ACC112 (cell line): ENCODE results near the gene FKBP11.

Experiments used
- H2AFZ ChIP-seq: fragments of 200-600 bp; sonication (generic); one replicate; pipeline ENCODE4 v1.6.0; 2017; ENCODE audit warnings: antibody characterized with exemption, low read length; ENCODE audit not compliant: unreplicated experiment
- H3K27ac ChIP-seq: fragments of 200-600 bp; sonication (generic); 2 replicates; pipeline ENCODE4 v1.5.1; 2014; ENCODE audit warnings: low read depth, mild to moderate bottlenecking, antibody characterized with exemption, low read length, moderate library complexity
- H3K27me3 ChIP-seq: fragments of 200-600 bp; sonication (generic); 2 replicates; pipeline ENCODE4 v1.6.1; 2014; ENCODE audit warnings: mild to moderate bottlenecking, antibody characterized with exemption, low read length, moderate library complexity, mixed read lengths; ENCODE audit not compliant: insufficient read depth
- H3K36me3 ChIP-seq: fragments of 200-600 bp; sonication (generic); 2 replicates; pipeline ENCODE4 v1.6.1; 2016; ENCODE audit warnings: mild to moderate bottlenecking, antibody characterized with exemption, low read length, moderate library complexity, mixed read lengths; ENCODE audit not compliant: insufficient read depth
- H3K4me1 ChIP-seq: fragments of 200-600 bp; sonication (generic); one replicate; pipeline ENCODE4 v1.6.1; 2016; ENCODE audit warnings: low read length, mixed read lengths; ENCODE audit not compliant: insufficient read depth, unreplicated experiment, control insufficient read depth
- H3K4me3 ChIP-seq: fragments of 200-600 bp; sonication (generic); 2 replicates; pipeline ENCODE4 v1.5.1; 2014; ENCODE audit warnings: mild to moderate bottlenecking, low read depth, low read length
- H3K79me2 ChIP-seq: fragments of 200-600 bp; sonication (generic); one replicate; pipeline ENCODE4 v1.6.0; 2016; ENCODE audit warnings: low read length; ENCODE audit not compliant: control insufficient read depth, unreplicated experiment, insufficient read depth

The FKBP11 gene

DNA sequence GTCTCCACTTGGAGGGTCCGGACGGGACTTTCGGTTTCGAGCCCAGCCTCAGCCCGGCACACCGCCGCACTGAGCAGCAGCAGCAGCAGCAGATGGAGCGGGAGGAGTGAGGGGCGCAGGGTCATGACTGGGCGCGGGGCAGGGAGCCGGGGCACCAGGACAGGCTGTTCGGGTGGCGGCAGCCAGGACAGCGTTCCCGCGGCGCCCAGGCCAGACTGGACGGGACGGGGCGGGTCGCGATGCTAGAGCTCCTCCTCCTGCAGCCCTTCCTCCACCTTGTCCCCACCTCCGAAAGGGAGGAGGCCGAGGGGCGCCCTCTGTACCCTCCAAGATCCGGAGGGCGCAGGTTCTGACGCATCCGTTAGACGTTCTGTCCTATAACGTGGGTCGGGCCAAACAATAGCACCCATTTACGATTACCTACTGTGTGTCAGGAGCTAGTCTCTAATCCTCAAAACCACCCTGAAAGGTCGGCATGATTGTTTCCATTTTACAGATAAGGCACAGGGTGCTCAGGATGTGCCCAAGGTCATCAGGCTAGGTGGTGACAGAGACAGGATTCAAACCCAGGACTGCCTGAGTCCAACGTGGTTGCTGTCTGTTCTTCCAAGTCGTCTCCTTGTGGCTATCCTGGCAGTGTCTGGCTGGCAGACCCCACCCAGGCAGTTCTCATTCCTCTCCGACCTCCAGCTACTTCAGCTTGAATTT lies at the start of gene FKBP11:
FKBP11 (minus strand) TSS at position 189 of the 708 bp plus-strand sequence; CDS start at position 125, 64 bp downstream.
- H2AFZ ChIP-seq, result peak within 1 kb of the TSS; percentile 34
- peaks cover 11% of the 10 kb centered on the region for H3K4me1 ChIP-seq
- peak within 1 kb of the TSS; percentile 90 for H3K4me3 ChIP-seq
- H3K27ac ChIP-seq, result peak within 1 kb of the TSS; percentile 37; the same call in 1 of the 2 replicates
- peaks cover 14% of the 10 kb centered on the region for H3K36me3 ChIP-seq
- H3K79me2 ChIP-seq, result peaks cover 8% of the 10 kb centered on the region
- H3K27me3 ChIP-seq, result no peaks in the 10 kb centered on the region

DNA sequence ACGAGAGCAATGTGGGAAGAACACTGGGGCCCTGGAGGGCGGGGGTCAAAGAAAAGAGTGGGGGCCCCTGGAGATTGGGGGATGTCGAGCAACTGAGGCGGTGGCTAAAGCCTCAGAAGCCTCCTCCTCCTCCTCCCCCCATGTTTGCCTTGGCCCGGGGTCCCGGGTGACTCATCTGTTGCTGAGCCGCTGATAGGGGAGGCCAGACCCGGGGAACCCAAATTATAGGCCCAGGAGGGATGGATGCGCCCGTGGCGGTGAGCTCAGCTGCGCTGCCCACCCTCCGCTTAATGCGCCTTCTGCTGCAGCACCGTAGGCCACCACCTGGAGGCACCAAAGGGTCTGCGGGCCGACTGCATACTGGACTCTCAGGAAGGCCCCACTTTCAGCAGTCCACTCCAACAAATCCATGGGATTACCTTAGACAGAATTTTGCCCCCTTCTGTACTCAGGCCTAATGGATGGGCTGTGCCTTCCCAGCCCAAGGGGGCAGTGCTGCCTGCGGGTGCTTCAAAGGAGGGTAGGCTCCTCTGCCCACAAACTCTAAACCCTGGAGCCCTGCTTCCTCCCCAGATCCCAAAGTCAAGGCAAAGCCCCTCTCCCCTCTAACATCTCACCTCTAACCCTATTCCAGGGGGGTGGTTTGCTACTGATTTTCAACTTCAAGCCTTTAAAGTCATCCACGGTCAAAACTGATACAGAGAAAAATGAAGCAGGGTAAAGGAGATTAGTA lies 48.8 kb upstream of the FKBP11 start:
- Histone ChIP-seq H2AFZ (no peak overlapping the region), H3K36me3 (no peaks in the 10 kb centered on the region), H3K79me2 (no peaks in the 10 kb centered on the region), H3K27me3 (peaks cover 66% of the 10 kb centered on the region), H3K4me3 (no peak overlapping the region), H3K4me1 (peaks cover 22% of the 10 kb centered on the region), H3K27ac (no peak overlapping the region)

DNA sequence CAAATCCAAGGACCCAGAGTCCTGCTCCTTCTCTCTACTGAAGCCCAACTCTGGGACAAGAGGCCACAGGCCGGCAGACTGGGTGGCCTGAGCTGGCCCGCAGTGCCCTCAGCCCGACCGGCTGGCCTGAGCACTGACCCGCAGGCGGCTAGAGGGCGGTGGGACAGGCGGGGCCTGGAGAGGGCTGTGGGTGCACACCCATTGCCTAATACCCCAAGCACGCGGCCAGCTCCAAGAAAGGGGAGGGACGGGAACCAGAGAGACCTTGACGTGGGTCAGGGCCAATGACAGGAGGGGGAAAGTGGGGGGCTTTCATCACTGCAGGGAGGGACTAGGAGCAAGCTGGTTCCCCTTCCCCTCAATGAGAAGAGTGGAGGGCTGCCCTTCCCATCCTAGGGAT lies 48.2 kb upstream of the FKBP11 start:
- peaks cover 60% of the 10 kb centered on the region for H3K27me3 ChIP-seq
- H3K4me1 ChIP-seq, result peaks cover 16% of the 10 kb centered on the region
- H3K36me3 ChIP-seq, result no peaks in the 10 kb centered on the region
- no peaks in the 10 kb centered on the region for H3K79me2 ChIP-seq
- no peak overlapping the region for H3K4me3 ChIP-seq
- H3K27ac ChIP-seq, result no peak overlapping the region
- no peak overlapping the region for H2AFZ ChIP-seq

DNA sequence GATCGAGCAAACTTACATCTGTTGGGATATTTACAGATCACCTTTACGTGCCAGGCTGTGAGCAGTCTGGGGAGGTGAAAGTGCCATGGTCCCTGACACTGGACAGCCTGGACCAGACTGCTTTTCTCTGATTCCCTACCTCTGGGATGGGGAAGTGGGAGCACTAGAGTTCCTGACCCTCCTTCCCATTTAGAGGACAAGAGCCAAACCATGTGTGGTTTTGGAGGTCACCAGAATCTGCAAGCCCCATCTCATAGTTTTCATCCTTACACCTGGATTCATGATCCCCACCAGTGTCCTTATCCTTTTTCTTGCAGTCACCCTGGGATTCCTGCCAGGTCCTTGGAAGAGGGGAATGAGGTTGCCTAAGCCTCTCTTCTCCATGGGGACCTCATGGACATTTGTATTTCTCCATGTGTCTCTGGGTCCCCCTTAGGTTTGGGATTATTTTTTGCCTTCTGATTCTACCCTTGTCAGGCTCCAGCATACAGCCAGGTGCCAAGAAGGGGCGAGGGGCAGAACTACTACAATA lies 47.7 kb upstream of the FKBP11 start:
- Histone ChIP-seq H3K27ac (no peak overlapping the region), H3K4me1 (peaks cover 15% of the 10 kb centered on the region), H3K4me3 (no peak overlapping the region), H3K36me3 (no peaks in the 10 kb centered on the region), H3K27me3 (peaks cover 55% of the 10 kb centered on the region), H2AFZ (no peak overlapping the region), H3K79me2 (no peaks in the 10 kb centered on the region)

DNA sequence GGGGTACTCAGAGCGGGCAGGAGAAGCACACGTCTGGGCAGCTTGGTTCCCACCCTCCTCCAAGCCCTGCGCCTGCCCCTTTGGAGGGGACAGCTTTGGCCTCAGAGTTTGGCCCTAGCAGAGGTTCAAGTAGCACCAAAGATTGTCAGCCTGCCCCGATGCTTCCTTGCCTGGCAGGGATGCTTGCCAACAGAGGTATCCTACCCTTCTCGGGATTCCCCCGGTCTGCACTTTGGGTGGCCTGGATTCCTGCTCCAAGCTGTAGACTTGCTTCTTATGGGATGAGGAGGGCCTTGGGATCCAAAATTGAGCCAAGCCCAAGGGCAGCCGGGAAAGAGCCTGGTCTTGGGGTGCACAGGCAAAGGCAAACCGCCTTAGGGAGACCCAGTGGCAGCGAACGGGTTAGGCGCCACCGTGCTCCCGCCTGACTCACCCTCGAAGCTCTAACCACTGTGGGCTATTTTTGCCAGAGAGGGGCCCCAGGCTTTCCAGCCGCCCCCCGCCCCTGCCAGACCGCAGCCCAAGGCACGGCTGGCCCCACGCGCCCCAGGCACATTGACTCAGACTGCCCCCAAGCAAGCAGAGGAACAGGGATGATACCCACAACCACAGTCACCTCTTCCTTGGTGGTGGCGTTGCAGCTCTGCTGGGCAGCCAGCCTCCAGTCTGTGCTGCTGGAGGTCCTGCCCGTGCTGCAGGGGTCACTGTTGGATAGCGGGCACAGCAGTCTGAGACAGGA lies 47.1 kb upstream of the FKBP11 start:
- H3K4me1 ChIP-seq, result peaks cover 11% of the 10 kb centered on the region
- no peak overlapping the region for H2AFZ ChIP-seq
- H3K4me3 ChIP-seq, result no peak overlapping the region
- no peak overlapping the region for H3K27ac ChIP-seq
- no peaks in the 10 kb centered on the region for H3K36me3 ChIP-seq
- peaks cover 49% of the 10 kb centered on the region for H3K27me3 ChIP-seq
- H3K79me2 ChIP-seq, result no peaks in the 10 kb centered on the region

DNA sequence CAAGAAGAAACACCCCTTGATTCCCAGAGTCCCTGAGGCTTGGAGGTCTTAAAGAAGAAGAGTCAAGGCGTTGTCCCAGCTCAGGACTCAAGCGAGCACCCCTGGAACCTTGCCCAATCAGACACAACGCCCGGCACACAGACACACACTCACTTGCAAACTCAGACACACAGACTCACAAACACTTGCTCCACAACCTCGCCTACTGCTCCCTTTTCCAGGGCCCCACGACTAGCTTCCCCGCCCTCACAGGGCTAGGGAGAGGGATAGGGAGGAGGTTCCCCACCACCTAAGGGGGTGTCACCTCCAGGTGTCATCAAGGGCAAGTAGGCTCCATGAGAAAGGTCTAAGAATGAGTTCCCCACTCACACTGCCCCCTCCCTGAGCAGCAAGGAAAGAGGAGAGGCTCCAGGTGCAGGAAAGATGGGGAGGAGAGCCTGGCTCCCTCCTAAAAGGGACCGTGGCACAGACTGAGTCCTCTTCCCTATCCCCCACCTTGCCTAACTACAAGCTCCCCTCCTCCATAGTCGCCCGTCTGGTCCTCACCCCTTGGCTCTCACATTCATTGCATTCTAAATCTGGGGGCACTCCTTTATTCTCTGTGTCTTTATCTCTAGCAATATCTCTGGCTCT lies 45.5 kb upstream of the FKBP11 start:
- H3K27me3 ChIP-seq, result peaks cover 51% of the 10 kb centered on the region
- H3K27ac ChIP-seq, result no peak overlapping the region
- peak overlapping the region; percentile 41 for H3K4me3 ChIP-seq
- no peaks in the 10 kb centered on the region for H3K36me3 ChIP-seq
- no peaks in the 10 kb centered on the region for H3K79me2 ChIP-seq
- no peak overlapping the region for H2AFZ ChIP-seq
- peaks cover 11% of the 10 kb centered on the region for H3K4me1 ChIP-seq

DNA sequence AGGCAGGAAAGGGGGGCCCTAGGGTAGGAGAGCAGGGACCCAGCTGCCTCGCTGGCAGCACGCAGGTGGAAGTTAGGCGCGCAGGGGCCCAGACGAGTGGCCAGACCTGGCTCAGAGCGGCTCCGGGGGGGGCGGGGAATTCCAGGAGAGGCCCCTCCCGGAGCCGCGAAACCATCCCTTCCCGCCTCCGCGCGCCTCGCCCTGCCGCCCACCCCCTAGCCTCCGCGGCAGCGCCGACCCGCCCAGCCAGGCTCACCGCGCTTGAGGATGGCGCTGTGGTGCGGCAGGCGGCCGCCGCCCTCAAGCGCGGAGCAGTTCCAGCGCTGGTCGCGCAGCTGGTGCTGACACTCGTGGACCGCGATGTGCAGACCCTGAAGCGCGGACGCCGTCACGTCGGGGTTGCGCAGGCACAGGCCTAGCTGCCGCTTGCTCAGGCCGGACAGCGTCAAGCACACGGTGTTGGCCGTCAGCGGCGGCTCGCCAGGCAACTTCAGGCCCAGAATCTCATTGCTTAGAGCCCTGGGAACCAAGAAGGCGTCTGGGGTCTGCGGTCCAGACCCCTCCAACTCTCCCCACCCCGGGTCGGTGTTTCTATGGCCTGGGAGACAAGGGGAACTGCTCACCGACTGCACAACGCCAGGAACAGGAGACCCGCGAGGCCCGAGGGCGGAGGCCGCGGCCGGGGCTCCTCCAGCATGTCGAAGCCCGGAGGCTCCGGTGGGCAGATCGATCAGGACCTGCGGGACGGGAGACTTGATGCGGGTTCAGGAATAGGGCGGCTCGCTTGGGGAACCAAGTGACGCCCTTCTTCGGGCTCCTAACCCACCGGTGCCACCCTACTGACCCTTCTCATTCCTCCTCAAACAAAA lies 44.8 kb upstream of the FKBP11 start:
- Histone ChIP-seq H3K36me3 (no peaks in the 10 kb centered on the region), H3K27me3 (peaks cover 51% of the 10 kb centered on the region), H2AFZ (no peak overlapping the region), H3K27ac (no peak overlapping the region), H3K4me3 (peak overlapping the region; percentile 38; the same call in 1 of the 2 replicates), H3K79me2 (no peaks in the 10 kb centered on the region), H3K4me1 (peaks cover 11% of the 10 kb centered on the region)

DNA sequence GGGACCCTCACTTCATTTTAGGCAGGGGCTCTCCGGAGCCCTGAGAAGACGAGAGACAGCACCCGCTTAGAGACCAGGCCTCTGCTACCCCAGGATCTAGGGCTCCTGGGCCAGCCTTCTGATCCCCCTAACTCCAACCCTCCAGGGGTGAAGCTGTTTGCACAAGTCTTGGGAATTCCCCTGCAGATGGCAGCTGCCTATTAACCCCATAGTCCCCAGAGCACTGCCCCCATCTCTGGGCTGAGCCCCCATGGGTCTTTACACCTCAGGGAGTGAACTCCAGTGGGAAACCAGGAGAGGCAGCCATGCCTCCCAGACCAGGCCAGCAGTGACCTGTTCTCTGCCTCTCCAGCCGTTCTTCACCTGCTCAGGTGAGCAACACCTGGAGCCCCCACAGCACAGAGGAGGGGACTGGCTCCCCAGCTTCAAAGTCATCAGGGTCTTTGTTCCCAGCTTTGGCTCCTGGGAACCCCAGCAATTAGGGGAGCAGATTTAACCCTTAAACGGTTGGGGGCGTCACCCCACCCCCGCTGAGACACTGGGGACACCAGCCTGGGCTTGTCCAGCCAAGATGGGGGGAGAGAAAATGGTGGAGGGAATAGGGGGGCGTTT lies 44.0 kb upstream of the FKBP11 start:
- Histone ChIP-seq H3K79me2 (no peaks in the 10 kb centered on the region), H3K4me3 (no peak overlapping the region; the same call in 1 of the 2 replicates), H3K27me3 (peaks cover 51% of the 10 kb centered on the region), H3K27ac (no peak overlapping the region), H3K4me1 (peaks cover 11% of the 10 kb centered on the region), H2AFZ (no peak overlapping the region), H3K36me3 (no peaks in the 10 kb centered on the region)

DNA sequence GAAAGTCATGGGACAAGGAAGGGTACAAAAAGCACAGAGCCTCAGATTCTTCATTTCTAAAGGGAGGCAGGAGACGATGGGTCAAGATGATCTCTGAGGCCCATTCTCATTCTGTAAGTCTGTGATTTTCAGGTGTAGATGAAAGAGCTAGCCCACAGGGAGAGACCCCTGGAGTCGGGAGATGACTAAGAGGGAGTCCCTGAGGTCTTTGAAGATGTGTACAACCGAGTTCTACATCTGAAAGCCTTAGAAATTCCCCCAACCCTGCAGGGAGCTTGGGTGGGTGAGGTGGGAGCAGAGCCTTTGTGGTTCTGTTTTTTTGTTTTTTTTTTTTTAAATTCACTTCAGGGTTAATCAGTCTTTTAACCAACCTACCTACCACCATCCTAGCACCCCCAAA lies 43.2 kb upstream of the FKBP11 start:
- H3K4me3 ChIP-seq, result no peak overlapping the region
- no peak overlapping the region for H3K27ac ChIP-seq
- peaks cover 7% of the 10 kb centered on the region for H3K4me1 ChIP-seq
- no peak overlapping the region for H2AFZ ChIP-seq
- no peaks in the 10 kb centered on the region for H3K36me3 ChIP-seq
- H3K79me2 ChIP-seq, result no peaks in the 10 kb centered on the region
- peaks cover 50% of the 10 kb centered on the region for H3K27me3 ChIP-seq
